Adrenal gland (tissue), 12 donors: ENCODE measurements around the gene HPS4. TPM values are rescaled to one million over a fixed set of nuclear protein-coding genes. Genes with fewer than 3 reads are reported as not detected.

Experiments
- DNase-seq, 7 donors: peaks; one replicate each; pipeline ENCODE4 v3.0.0-alpha.2; 2019 to 2020
- H3K27ac ChIP-seq, 5 donors: fragments of 200-600 bp; sonication (generic) in 4 of 5; 1 replicate in 3 of 5; 2 replicates in 2 of 5; pipeline versions ENCODE4 v1.5.1 to v1.8.0; 2016 to 2020; ENCODE audit warnings: mild to moderate bottlenecking in 1 of 5
- H3K27me3 ChIP-seq: fragments of 200-600 bp; 2 replicates; pipeline ENCODE4 v1.8.0; 2021
- H3K36me3 ChIP-seq, 2 donors: fragments of 200-600 bp; replicated peaks in 1 of 2; 1 replicate in 1 of 2; 2 replicates in 1 of 2; pipeline versions ENCODE4 v1.5.1 to v1.8.0; 2018 to 2022
- H3K4me1 ChIP-seq, 2 donors: fragments of 200-600 bp; replicated peaks in 1 of 2; 1 replicate in 1 of 2; 2 replicates in 1 of 2; pipeline versions ENCODE4 v1.5.1 to v1.8.0; 2018 to 2021
- H3K4me3 ChIP-seq, 4 donors: fragments of 200-600 bp; sonication (generic) in 3 of 4; one replicate each; pipeline ENCODE4 v1.5.1; 2016 to 2018
- H3K9me3 ChIP-seq, 3 donors: fragments of 200-600 bp; sonication (generic) in 1 of 3; replicated peaks in 1 of 3; 1 replicate in 2 of 3; 2 replicates in 1 of 3; pipeline versions ENCODE4 v1.5.1 to v1.8.0; 2016 to 2021
- CTCF ChIP-seq, 6 experiments: fragments of 450-650 bp in 4 of 6; fragments of 200-600 bp in 2 of 6; sonication (generic) in 1 of 6; IDR thresholded peaks; 1 replicate in 5 of 6; 2 replicates in 1 of 6; pipeline versions ENCODE4 v1.5.1 to v1.8.0; 2016 to 2021; ENCODE audit warnings: antibody characterized with exemption in 6 of 6, mild to moderate bottlenecking in 2 of 6, moderate library complexity in 1 of 6
- POLR2A ChIP-seq, 2 donors: fragments of 450-650 bp; IDR thresholded peaks; one replicate each; pipeline ENCODE4 v1.6.1; 2017; ENCODE audit warnings: antibody characterized with exemption in 2 of 2, mild to moderate bottlenecking in 2 of 2, moderate library complexity in 1 of 2
- WGBS, 4 donors: extraction: QIAGEN DNeasy Blood & Tissue Kit in 2 of 4; methylation state at CpG; one replicate each; pipeline versions ENCODE4 v1.1.5 to v1.1.7; 2013 to 2017; 5-methylcytosine and 5-hydroxymethylcytosine counted together
- intact Hi-C, 2 donors: fragments of 100-400 bp; cut with DNase I; formaldehyde crosslinking; loops; one replicate each; pipeline versions ENCODE4 v1.14.1 to v1.15.0; 2022 to 2023
- polyA plus RNA-seq, 3 donors: library from polyadenylated mRNA; stranded (reverse); fragments of 200-250 nt in 2 of 3; fragments of 350-450 nt in 1 of 3; fragmentation: Illumina TruSeq in 1 of 3; extraction: RNeasy Lipid Tissue Mini Kit (QIAGEN cat#74804) in 1 of 3; gene quantifications; one replicate each; pipeline ENCODE4 v1.2.3, GENCODE V29; 2013 to 2014
- total RNA-seq, 9 donors: library from RNA; depleted of rRNA in 4 of 9; stranded (reverse); fragments of >200 nt in 4 of 9; fragments of 120-200 nt in 1 of 9; fragmentation: NEBNext Ultra II Directional in 1 of 9; extraction: Animal tissue kit (Norgen Biotek cat#: 25700) in 1 of 9; gene quantifications; one replicate each; pipeline versions ENCODE4 v1.1.0 to v1.2.4, GENCODE V29; 2013 to 2023
- donor health status: healthy with polysubstance abuse.
- donor health status: Bipolar disorder and iron deficiency.
- donor health status: DM: yes; HTN: yes; CAD: no.
- donor health status: DM: no; HTN: no; CAD: no.
- donor health status: DM: no; HTN: no; CAD: no.
- donor health status: DM: yes; HTN: yes; CAD: no.

The HPS4 gene
- total and polyA plus RNA-seq, 12 donors, result 19.9 to 38.6 (median 31.9) TPM

- Histone ChIP-seq H3K4me3 (no peak overlapping the region), H3K36me3 (peaks cover 0 to 54% of the 10 kb centered on the region in 2 donors), H3K27me3 (no peaks in the 10 kb centered on the region), H3K4me1 (peaks cover 10 to 21% of the 10 kb centered on the region in 2 donors), H3K9me3 (no peaks in the 10 kb centered on the region), H3K27ac (no peak overlapping the region)
- intact Hi-C loops, result no loop called here
- DNase-seq, result no peak
- TF ChIP-seq CTCF (IDR thresholded peaks at IDR 0.05) (no peak), POLR2A (IDR thresholded peaks at IDR 0.05) (no peak)
- 0 to 53% (median 39%) methylated on average over 1 to 3 of the region's 3 CpGs for WGBS, 4 donors
These were observed 4.4 kb upstream of the HPS4 start for GRCh38 chr22:26487996-26488395.

GRCh38 chr22:26486394-26486793 lies 2.8 kb upstream of the HPS4 start:
- intact Hi-C loops, result no loop called here
- TF ChIP-seq POLR2A (IDR thresholded peaks at IDR 0.05), result no peak
- TF ChIP-seq CTCF (IDR thresholded peaks at IDR 0.05), result no peak
- no peak overlapping the region for H3K4me3 ChIP-seq
- WGBS, 4 donors, result 90 to 92% (median 90%) methylated on average over 5 of the region's 5 CpGs
- no peaks in the 10 kb centered on the region for H3K27me3 ChIP-seq
- H3K4me1 ChIP-seq, result peaks cover 13 to 33% of the 10 kb centered on the region in 2 donors
- DNase-seq, result no peak
- no peaks in the 10 kb centered on the region for H3K9me3 ChIP-seq
- peaks cover 0 to 38% of the 10 kb centered on the region in 2 donors for H3K36me3 ChIP-seq
- H3K27ac ChIP-seq, result no peak overlapping the region

- Histone ChIP-seq H3K4me3 (no peak overlapping the region), H3K9me3 (no peaks in the 10 kb centered on the region), H3K4me1 (peaks cover 13 to 38% of the 10 kb centered on the region in 2 donors), H3K27ac (no peak overlapping the region), H3K36me3 (peaks cover 0 to 33% of the 10 kb centered on the region in 2 donors), H3K27me3 (no peaks in the 10 kb centered on the region)
- 59 to 76% (median 68%) methylated on average over 3 of the region's 3 CpGs for WGBS, 4 donors
- no peak for DNase-seq
- no peak for TF ChIP-seq POLR2A (IDR thresholded peaks at IDR 0.05)
- TF ChIP-seq CTCF (IDR thresholded peaks at IDR 0.05), result no peak
- intact Hi-C loops, result no loop called here
These were observed 2.3 kb upstream of the HPS4 start for GRCh38 chr22:26485806-26486390.

- no peak for DNase-seq
- WGBS, 4 donors, result 54 to 63% (median 61%) methylated on average over 7 of the region's 7 CpGs
- Histone ChIP-seq H3K27me3 (no peaks in the 10 kb centered on the region), H3K4me1 (peaks cover 13 to 47% of the 10 kb centered on the region in 2 donors), H3K36me3 (peaks cover 0 to 26% of the 10 kb centered on the region in 2 donors), H3K4me3 (no peak overlapping the region), H3K27ac (peak overlapping the region in 1 of 5 donors; percentile 92), H3K9me3 (no peaks in the 10 kb centered on the region)
- intact Hi-C loops, result no loop called here
- TF ChIP-seq POLR2A (IDR thresholded peaks at IDR 0.05), result no peak
- no peak for TF ChIP-seq CTCF (IDR thresholded peaks at IDR 0.05)
These were observed 1.4 kb upstream of the HPS4 start for GRCh38 chr22:26485013-26485412.
